HEK293T (cell line): ENCODE results near the gene POLE3.

Experiments
- BHLHE40 ChIP-seq: fragments of 450-650 bp; IDR thresholded peaks from 2 replicates; pipeline ENCODE4 v1.6.1; 2016; ENCODE audit warnings: mild to moderate bottlenecking, moderate library complexity, borderline replicate concordance
- SUZ12 ChIP-seq: fragments of 450-650 bp; IDR thresholded peaks from 2 replicates; pipeline ENCODE4 v1.6.1; 2016; ENCODE audit warnings: mild to moderate bottlenecking

GRCh38 chr9:113454914-113455761 lies 44.7 kb upstream of the POLE3 start:
- TF ChIP-seq BHLHE40 (no peak), SUZ12 (no peak)
